Coronary artery (tissue), 2 donors: ENCODE data around the gene SIM2.
A peak's percentile ranks its signal among the peaks of the same experiment; 100 is the strongest.

ENCODE experiments used
- DNase-seq: peaks from one replicate; pipeline ENCODE4 v3.0.0-alpha.2; 2017; ENCODE audit warnings: low spot score
- H3K27ac ChIP-seq, 2 donors: fragments of 200-600 bp; sonication (generic); one replicate each; pipeline ENCODE4 v1.5.1; 2016 to 2019
- H3K4me3 ChIP-seq: fragments of 200-600 bp; sonication (generic); 2 replicates; pipeline ENCODE4 v1.5.1; 2016; ENCODE audit warnings: mild to moderate bottlenecking, moderate library complexity
- TF ChIP-seq, protein P1 (sequence below): fragments of 200-600 bp; sonication (generic); IDR thresholded peaks from one replicate; pipeline ENCODE4 v1.5.1; 2019; ENCODE audit warnings: antibody characterized with exemption

The SIM2 gene

GRCh38 chr21:36776981-36777617, 78.2 kb downstream of the SIM2 start:
- DNase-seq, result peak; percentile 19
- H3K4me3 ChIP-seq, result no peak overlapping the region
- no peak overlapping the region for H3K27ac ChIP-seq
- TF ChIP-seq, protein P1, sequence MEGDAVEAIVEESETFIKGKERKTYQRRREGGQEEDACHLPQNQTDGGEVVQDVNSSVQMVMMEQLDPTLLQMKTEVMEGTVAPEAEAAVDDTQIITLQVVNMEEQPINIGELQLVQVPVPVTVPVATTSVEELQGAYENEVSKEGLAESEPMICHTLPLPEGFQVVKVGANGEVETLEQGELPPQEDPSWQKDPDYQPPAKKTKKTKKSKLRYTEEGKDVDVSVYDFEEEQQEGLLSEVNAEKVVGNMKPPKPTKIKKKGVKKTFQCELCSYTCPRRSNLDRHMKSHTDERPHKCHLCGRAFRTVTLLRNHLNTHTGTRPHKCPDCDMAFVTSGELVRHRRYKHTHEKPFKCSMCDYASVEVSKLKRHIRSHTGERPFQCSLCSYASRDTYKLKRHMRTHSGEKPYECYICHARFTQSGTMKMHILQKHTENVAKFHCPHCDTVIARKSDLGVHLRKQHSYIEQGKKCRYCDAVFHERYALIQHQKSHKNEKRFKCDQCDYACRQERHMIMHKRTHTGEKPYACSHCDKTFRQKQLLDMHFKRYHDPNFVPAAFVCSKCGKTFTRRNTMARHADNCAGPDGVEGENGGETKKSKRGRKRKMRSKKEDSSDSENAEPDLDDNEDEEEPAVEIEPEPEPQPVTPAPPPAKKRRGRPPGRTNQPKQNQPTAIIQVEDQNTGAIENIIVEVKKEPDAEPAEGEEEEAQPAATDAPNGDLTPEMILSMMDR, result no peak

- H3K4me3 ChIP-seq, result no peak overlapping the region
- DNase-seq, result no peak
- no peak overlapping the region for H3K27ac ChIP-seq
- TF ChIP-seq, protein P1, result no peak
Observed at GRCh38 chr21:36780861-36781260, 81.9 kb downstream of the SIM2 start.

- TF ChIP-seq, protein P1, result no peak
- H3K4me3 ChIP-seq, result no peak overlapping the region
- H3K27ac ChIP-seq, result no peak overlapping the region
- DNase-seq, result peak; percentile 35
Observed at GRCh38 chr21:36783612-36784374, 84.9 kb downstream of the SIM2 start.

DNA sequence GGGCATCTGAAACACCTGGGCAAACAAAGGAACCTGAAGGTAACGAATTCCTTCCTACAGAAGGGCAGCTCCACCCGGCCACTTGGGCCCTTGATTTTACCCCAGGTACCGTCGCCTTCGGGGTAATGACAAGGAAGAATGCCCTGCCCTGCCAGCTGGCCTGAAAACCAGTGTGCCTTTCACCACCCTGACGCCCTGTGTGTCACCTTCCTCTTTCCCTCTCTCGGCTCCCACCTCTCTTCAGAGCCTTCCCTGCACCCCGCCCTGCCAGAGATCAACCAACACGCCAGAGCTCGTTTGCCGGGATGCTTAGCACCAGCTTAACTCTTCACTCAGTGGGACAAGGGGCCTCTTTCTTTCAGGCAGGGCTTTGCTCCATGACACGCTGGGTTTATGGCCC, 86.0 kb downstream of the SIM2 start:
- TF ChIP-seq, protein P1, result no peak
- H3K27ac ChIP-seq, result no peak overlapping the region
- H3K4me3 ChIP-seq, result no peak overlapping the region
- DNase-seq, result peak; percentile 50

DNA sequence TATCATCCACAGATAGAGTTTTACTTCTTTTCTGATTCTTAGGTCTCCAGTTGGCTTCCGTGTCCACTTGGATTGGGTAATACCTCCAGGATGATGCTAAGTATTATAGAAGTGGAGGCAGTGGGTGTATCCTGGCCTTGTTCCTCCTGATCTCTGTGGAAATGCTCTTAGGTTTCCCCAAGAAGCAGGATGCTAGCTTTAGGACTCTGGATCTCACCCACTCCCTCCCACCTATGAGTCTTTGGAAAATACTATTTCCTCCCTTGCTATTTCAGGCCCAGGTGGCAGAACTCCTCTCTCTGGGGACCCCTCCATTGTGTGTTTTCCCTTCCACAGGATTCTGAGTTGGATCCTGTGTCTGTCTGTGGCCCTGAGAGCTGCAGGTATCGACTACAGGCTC, 86.7 kb downstream of the SIM2 start:
- Histone ChIP-seq H3K27ac (no peak overlapping the region), H3K4me3 (no peak overlapping the region)
- TF ChIP-seq, protein P1, result no peak
- DNase-seq, result no peak

- H3K4me3 ChIP-seq, result no peak overlapping the region
- no peak overlapping the region for H3K27ac ChIP-seq
- TF ChIP-seq, protein P1, result no peak
- DNase-seq, result no peak
Observed at GRCh38 chr21:36786186-36786585, 87.3 kb downstream of the SIM2 start.
